ENCODE results near the gene MORN3. TPM values are rescaled to one million over a fixed set of nuclear protein-coding genes. Genes with fewer than 3 reads are reported as not detected.
A peak's percentile ranks its signal among the peaks of the same experiment; 100 is the strongest.

MORN3 gene
- total and polyA plus RNA-seq, 2 donors (not counting 1 experiment from before 2014, with no cell fraction given), result 0.22 to 1.3 TPM

DNA sequence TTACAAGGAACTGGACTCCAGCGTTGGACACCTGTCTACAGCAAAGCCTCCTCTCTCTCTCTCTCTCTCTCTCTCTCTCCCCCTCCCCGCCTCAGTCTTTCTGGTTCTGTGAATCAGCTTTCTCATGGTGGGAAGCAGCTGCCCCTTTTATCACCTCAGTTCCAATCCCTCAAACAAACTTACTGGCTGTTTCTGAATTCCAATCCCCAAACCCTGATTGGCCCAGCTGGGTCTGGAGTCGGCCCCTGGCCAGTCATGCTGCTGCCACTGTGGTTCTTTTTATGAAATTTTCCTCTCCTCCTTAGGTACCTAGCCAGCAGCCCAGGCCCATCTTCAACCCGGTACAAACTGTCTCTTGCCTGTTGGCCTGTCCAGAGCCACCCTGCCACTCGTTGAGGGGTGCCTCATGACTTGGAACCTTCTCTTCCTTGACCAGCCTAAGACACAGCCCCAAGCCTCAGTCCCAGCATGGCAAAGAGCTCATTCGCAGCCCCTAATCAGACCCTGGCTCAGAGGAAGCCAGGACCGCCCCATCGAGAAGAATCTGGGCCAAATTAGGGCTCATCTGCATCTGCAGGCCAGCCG, 9.4 kb upstream of the MORN3 start:
- Mint-ChIP-seq H3K27ac (peak overlapping the region; percentile 65), H3K9me3 (ENCODE audit: insufficient read depth) (no peaks in the 10 kb centered on the region), H3K4me3 (no peak overlapping the region), H3K4me1 (peaks cover 2% of the 10 kb centered on the region), H3K27me3 (no peaks in the 10 kb centered on the region)
- H3K9me3 ChIP-seq (ENCODE audit: control extremely low read depth in 1 of 3, control insufficient read depth in 2 of 3, insufficient read depth in 1 of 3, low read length in 2 of 3), result no peaks in the 10 kb centered on the region
- intact Hi-C loops (cut with micrococcal nuclease), result no loop called here
- no peak for DNase-seq
- no peaks in the 10 kb centered on the region for H3K36me3 ChIP-seq (replicated peaks in 1 of 2; ENCODE audit: control extremely low read depth in 1 of 2, control insufficient read depth in 1 of 2, extremely low read depth in 1 of 2, insufficient read depth in 2 of 2, low read length in 1 of 2)
- no peak overlapping the region for H3K4me2 ChIP-seq (replicated peaks; ENCODE audit: low read depth, low read length, poor library complexity, severe bottlenecking)
- H2AFZ ChIP-seq (ENCODE audit: insufficient read depth, low read depth, low read length, poor library complexity, severe bottlenecking), result no peak overlapping the region
- ChIA-PET POLR2A (interaction anchor here (0.6 kb wide), 1 partner anchor 200 kb away, joined by 9 read pairs; no protein-coding TSS in a partner anchor), CTCF (interaction anchor here (0.7 to 9.6 kb wide), 5 partner anchors 10 to 126 kb away, joined by 3 to 178 read pairs (median 5); partner anchors contain the start of gene ORAI1)
- H3K27ac ChIP-seq (ENCODE audit: low read length in 2 of 2), result no peak overlapping the region
- peaks cover 0 to 3% of the 10 kb centered on the region in 2 donors for H3K4me1 ChIP-seq (ENCODE audit: control insufficient read depth in 2 of 2, insufficient read depth in 2 of 2, low read length in 2 of 2)
- TF ChIP-seq, protein P1, sequence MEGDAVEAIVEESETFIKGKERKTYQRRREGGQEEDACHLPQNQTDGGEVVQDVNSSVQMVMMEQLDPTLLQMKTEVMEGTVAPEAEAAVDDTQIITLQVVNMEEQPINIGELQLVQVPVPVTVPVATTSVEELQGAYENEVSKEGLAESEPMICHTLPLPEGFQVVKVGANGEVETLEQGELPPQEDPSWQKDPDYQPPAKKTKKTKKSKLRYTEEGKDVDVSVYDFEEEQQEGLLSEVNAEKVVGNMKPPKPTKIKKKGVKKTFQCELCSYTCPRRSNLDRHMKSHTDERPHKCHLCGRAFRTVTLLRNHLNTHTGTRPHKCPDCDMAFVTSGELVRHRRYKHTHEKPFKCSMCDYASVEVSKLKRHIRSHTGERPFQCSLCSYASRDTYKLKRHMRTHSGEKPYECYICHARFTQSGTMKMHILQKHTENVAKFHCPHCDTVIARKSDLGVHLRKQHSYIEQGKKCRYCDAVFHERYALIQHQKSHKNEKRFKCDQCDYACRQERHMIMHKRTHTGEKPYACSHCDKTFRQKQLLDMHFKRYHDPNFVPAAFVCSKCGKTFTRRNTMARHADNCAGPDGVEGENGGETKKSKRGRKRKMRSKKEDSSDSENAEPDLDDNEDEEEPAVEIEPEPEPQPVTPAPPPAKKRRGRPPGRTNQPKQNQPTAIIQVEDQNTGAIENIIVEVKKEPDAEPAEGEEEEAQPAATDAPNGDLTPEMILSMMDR (IDR thresholded peaks at IDR 0.05), result no peak
- no peak for TF ChIP-seq EZH2 (IDR thresholded peaks at IDR 0.05; ENCODE audit: borderline replicate concordance, insufficient read depth, low read depth, low read length, poor library complexity, severe bottlenecking)
- H3K79me2 ChIP-seq (ENCODE audit: control insufficient read depth, insufficient read depth, low read length), result peaks cover 3% of the 10 kb centered on the region
- no peak overlapping the region for H3K9ac ChIP-seq (ENCODE audit: low read length)
- no peak overlapping the region for H3K4me3 ChIP-seq (ENCODE audit: control extremely low read depth in 1 of 5, extremely low read depth in 1 of 5, insufficient read depth in 1 of 5, low read depth in 2 of 5, low read length in 4 of 5)
- no peak for ATAC-seq (ENCODE audit: low read depth)
- H3K27me3 ChIP-seq (replicated peaks in 1 of 4; ENCODE audit: control extremely low read depth in 1 of 4, control insufficient read depth in 3 of 4, insufficient read depth in 4 of 4, low read length in 3 of 4), result no peaks in the 10 kb centered on the region
- no peaks in the 10 kb centered on the region for H4K20me1 ChIP-seq (ENCODE audit: control insufficient read depth, insufficient read depth, low read length, poor library complexity, severe bottlenecking)
- WGBS (ENCODE audit: insufficient coverage), result 86% methylated on average over 8 of the region's 9 CpGs

DNA sequence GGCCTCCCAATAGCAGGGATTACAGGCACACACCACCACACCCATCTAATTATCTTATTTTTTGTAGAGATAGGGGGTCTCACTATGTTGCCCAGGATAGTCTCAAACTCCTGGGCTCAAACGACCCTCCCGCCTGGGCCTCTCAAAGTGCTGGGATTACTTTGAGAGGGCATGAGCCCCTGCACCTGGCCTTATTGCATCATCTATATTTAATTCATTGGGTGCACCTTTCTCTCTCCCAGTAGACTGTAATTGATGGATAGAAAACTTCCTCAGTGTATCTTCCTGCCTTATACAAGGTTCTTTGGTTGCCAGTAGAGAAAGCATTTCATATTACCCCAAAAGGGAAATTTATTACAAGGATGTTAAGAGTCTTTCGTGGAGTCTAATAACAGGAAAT, 8.9 kb upstream of the MORN3 start:
- Mint-ChIP-seq H3K27me3 (no peaks in the 10 kb centered on the region), H3K27ac (no peak overlapping the region), H3K4me1 (peaks cover 4% of the 10 kb centered on the region), H3K9me3 (ENCODE audit: insufficient read depth) (no peaks in the 10 kb centered on the region), H3K4me3 (no peak overlapping the region)
- ATAC-seq (ENCODE audit: low read depth), result no peak
- H3K36me3 ChIP-seq (replicated peaks in 1 of 2; ENCODE audit: control extremely low read depth in 1 of 2, control insufficient read depth in 1 of 2, extremely low read depth in 1 of 2, insufficient read depth in 2 of 2, low read length in 1 of 2), result no peaks in the 10 kb centered on the region
- no peaks in the 10 kb centered on the region for H3K9me3 ChIP-seq (ENCODE audit: control extremely low read depth in 1 of 3, control insufficient read depth in 2 of 3, insufficient read depth in 1 of 3, low read length in 2 of 3)
- H3K27me3 ChIP-seq (replicated peaks in 1 of 4; ENCODE audit: control extremely low read depth in 1 of 4, control insufficient read depth in 3 of 4, insufficient read depth in 4 of 4, low read length in 3 of 4), result no peaks in the 10 kb centered on the region
- H3K4me1 ChIP-seq (ENCODE audit: control insufficient read depth in 2 of 2, insufficient read depth in 2 of 2, low read length in 2 of 2), result peaks cover 0 to 4% of the 10 kb centered on the region in 2 donors
- no peak overlapping the region for H3K4me2 ChIP-seq (replicated peaks; ENCODE audit: low read depth, low read length, poor library complexity, severe bottlenecking)
- ChIA-PET POLR2A (no interaction called here), CTCF (interaction anchor here (1.1 to 9.6 kb wide), 3 partner anchors 51 to 178 kb away, joined by 5 to 178 read pairs (median 39); partner anchors contain the start of gene ORAI1)
- intact Hi-C loops (cut with micrococcal nuclease), result no loop called here
- H4K20me1 ChIP-seq (ENCODE audit: control insufficient read depth, insufficient read depth, low read length, poor library complexity, severe bottlenecking), result no peaks in the 10 kb centered on the region
- no CpG with 5 or more reads among the region's 3 CpGs for WGBS (ENCODE audit: insufficient coverage)
- TF ChIP-seq, protein P1 (IDR thresholded peaks at IDR 0.05), result no peak
- H3K9ac ChIP-seq (ENCODE audit: low read length), result no peak overlapping the region
- no peak overlapping the region for H2AFZ ChIP-seq (ENCODE audit: insufficient read depth, low read depth, low read length, poor library complexity, severe bottlenecking)
- no peak overlapping the region for H3K27ac ChIP-seq (ENCODE audit: low read length in 2 of 2)
- no peak for DNase-seq
- H3K79me2 ChIP-seq (ENCODE audit: control insufficient read depth, insufficient read depth, low read length), result peaks cover 3% of the 10 kb centered on the region
- no peak overlapping the region for H3K4me3 ChIP-seq (ENCODE audit: control extremely low read depth in 1 of 5, extremely low read depth in 1 of 5, insufficient read depth in 1 of 5, low read depth in 2 of 5, low read length in 4 of 5)

Data from B cell (primary cell).